AG04450 (cell line): ENCODE data around the gene HES5. TPM values are rescaled to one million over a fixed set of nuclear protein-coding genes. Genes with fewer than 3 reads are reported as not detected.

Experiments used
- CTCF ChIA-PET: fragments of 300-600, 350-600 bp; formaldehyde crosslinking; extraction: SDS; loops from one replicate; lab custom pipeline; 2022; ENCODE audit warnings: antibody characterized with exemption, inconsistent platforms; lab: Charles Lee
- POLR2A ChIA-PET: fragments of 350-600 bp; formaldehyde crosslinking; extraction: SDS; loops from one replicate; lab custom pipeline; 2021; ENCODE audit warnings: antibody characterized with exemption, inconsistent platforms; lab: Yijun Ruan, JAX
- DNase-seq: peaks from one replicate; pipeline ENCODE4 v3.0.0-alpha.2; 2011; ENCODE audit warnings: low read depth, low spot score
- H3K27ac ChIP-seq: one replicate; pipeline ENCODE4 v1.5.1; 2012; ENCODE audit warnings: low read depth, low read length, control low read depth
- H3K27me3 ChIP-seq: one replicate; pipeline ENCODE4 v1.6.0; 2012; ENCODE audit warnings: low read length; ENCODE audit not compliant: control insufficient read depth, insufficient read depth
- H3K4me3 ChIP-seq: 2 replicates; pipeline ENCODE4 v1.5.1; 2011; ENCODE audit warnings: mild to moderate bottlenecking, low read depth, low read length, control low read depth
- H3K9me3 ChIP-seq: 2 replicates; pipeline ENCODE4 v1.5.1; 2012; ENCODE audit warnings: low read length; ENCODE audit not compliant: control insufficient read depth, insufficient read depth
- polyA plus RNA-seq: library from polyadenylated mRNA; depleted of rRNA; stranded (reverse); fragments of >200 nt; gene quantifications from 2 replicates; pipeline ENCODE4 v1.2.3, GENCODE V29; 2011
- TF ChIP-seq, protein P1 (sequence below): IDR thresholded peaks from 2 replicates; pipeline ENCODE4 v1.5.1; 2011; ENCODE audit warnings: low read depth, low read length, control low read depth, inconsistent platforms

Gene HES5
- polyA plus RNA-seq, 1 experiment, result not detected

DNA sequence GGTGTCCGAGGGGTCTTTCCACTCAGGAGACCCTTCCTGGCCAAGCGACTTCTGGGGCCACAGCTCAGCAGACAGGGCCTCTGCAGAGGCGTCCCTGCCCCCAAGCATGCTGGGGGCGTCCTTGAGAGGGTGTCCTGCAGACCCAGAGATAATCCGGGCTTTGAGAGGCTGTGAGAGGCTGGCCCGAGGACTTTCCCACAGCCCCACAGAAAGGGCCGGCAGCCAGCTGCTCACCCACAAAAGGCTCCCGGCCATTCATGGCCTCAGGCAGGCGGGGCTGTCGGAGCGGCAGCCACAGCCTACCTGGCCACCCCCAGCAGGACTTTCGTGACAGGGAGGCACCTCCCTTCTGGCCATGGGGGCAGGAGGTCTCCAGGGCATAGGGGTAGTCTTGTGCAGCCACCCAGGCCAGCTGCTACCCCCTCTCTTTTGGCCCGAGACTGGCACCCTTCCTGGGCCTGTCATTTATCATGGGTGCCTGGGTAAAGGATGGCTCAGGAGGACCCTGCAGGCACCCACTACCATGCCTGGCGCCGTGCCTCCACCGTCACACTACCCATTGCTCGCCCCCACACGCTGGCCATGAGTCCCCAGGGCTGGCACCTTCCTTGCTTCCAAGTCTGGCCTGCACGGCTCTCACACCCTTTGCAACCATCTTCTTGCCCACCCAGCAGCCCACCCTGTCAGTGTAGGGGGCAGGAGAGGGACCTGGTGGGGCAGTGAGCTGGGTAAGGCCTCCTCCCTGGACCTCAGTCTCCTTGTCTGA, 15.0 kb upstream of the HES5 start:
- no peaks in the 10 kb centered on the region for H3K27me3 ChIP-seq
- POLR2A ChIA-PET, result interaction anchor here (1.1 kb wide), 1 partner anchor 19 kb away, joined by 6 read pairs; the partner anchor contains the start of gene PANK4
- H3K4me3 ChIP-seq, result no peak overlapping the region
- DNase-seq, result no peak
- CTCF ChIA-PET, result interaction anchor here (1.6 kb wide), 1 partner anchor 40 kb away, joined by 3 read pairs; no protein-coding TSS in a partner anchor
- TF ChIP-seq, protein P1, sequence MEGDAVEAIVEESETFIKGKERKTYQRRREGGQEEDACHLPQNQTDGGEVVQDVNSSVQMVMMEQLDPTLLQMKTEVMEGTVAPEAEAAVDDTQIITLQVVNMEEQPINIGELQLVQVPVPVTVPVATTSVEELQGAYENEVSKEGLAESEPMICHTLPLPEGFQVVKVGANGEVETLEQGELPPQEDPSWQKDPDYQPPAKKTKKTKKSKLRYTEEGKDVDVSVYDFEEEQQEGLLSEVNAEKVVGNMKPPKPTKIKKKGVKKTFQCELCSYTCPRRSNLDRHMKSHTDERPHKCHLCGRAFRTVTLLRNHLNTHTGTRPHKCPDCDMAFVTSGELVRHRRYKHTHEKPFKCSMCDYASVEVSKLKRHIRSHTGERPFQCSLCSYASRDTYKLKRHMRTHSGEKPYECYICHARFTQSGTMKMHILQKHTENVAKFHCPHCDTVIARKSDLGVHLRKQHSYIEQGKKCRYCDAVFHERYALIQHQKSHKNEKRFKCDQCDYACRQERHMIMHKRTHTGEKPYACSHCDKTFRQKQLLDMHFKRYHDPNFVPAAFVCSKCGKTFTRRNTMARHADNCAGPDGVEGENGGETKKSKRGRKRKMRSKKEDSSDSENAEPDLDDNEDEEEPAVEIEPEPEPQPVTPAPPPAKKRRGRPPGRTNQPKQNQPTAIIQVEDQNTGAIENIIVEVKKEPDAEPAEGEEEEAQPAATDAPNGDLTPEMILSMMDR, result no peak
- H3K27ac ChIP-seq, result no peak overlapping the region
- H3K9me3 ChIP-seq, result no peaks in the 10 kb centered on the region

DNA sequence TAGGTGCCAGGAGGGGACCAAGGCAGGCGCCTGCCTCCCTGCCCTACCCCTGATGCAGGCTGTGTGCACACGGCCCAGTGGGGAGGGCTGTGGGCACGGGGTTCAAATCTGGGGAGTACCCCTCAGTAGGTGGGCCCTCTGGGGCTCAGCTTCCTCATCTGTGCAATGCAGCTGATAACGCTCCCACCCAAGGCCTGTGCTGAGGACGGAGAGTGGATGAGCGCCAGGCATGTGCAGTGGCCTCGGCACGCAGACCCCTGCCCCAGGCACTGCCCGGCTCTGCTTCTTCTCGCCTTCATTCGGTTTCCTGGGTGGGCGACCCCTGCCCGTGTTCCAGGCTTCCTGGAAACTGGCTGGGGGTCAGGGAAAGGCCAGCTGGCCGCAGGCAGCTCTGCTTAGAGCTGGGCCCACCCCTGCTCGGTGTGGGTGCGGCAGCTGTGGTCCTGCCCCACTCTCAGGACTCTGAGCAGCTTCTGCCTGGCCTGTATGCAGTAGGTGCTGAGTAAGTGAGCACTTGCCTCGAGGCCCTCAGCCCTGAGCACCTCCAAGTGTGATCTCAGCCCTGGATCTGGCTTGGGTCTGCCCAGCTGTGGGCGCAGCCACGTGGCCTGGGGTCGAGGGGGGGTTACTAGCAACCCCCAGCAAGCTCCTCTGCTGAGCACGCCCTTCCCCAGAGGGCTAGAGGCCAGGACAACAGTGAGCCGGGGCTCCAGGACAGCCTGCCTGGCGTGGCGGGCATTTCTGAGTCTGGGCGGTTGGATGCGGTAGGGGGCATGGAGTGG, 14.2 kb upstream of the HES5 start:
- TF ChIP-seq, protein P1, result no peak
- H3K9me3 ChIP-seq, result no peaks in the 10 kb centered on the region
- no peak for DNase-seq
- ChIA-PET CTCF (interaction anchor here (1.6 kb wide), 1 partner anchor 40 kb away, joined by 3 read pairs; no protein-coding TSS in a partner anchor), POLR2A (no interaction called here)
- H3K4me3 ChIP-seq, result no peak overlapping the region
- no peak overlapping the region for H3K27ac ChIP-seq
- H3K27me3 ChIP-seq, result no peaks in the 10 kb centered on the region

DNA sequence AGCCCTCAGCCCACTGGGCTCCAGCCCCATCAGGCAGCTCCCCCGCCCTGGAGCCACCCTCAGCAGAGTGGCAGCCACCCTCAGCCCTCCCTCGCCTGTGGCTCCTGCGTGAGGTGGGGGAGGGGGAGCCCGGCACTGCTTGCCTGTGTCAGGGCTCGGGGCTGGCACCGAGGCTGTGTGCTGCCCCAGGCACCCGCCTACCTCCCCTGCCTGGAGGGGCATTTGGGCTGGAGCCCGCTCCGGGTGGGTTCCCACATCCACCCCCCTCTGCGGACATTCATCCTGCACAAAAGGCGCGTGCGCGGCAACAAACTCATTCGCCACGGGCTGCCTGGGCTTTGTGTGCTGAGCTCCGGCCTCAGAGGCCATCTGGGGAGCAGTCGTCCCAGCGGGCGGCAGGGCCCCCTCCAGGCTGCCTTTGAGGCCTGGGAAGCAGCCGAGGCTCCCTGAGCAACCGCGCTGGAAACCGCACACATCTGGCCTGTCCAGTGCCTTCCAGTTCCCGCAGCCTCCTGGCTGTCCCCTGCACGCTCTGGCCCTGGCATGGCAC, 13.6 kb upstream of the HES5 start:
- no peaks in the 10 kb centered on the region for H3K9me3 ChIP-seq
- peaks cover 5% of the 10 kb centered on the region for H3K27me3 ChIP-seq
- CTCF ChIA-PET, result interaction anchor here (1.6 kb wide), 1 partner anchor 41 kb away, joined by 3 read pairs; no protein-coding TSS in a partner anchor
- no peak overlapping the region for H3K27ac ChIP-seq
- POLR2A ChIA-PET, result no interaction called here
- no peak overlapping the region for H3K4me3 ChIP-seq
- no peak for DNase-seq
- TF ChIP-seq, protein P1, result no peak; the same call in 1 of the 2 replicates

DNA sequence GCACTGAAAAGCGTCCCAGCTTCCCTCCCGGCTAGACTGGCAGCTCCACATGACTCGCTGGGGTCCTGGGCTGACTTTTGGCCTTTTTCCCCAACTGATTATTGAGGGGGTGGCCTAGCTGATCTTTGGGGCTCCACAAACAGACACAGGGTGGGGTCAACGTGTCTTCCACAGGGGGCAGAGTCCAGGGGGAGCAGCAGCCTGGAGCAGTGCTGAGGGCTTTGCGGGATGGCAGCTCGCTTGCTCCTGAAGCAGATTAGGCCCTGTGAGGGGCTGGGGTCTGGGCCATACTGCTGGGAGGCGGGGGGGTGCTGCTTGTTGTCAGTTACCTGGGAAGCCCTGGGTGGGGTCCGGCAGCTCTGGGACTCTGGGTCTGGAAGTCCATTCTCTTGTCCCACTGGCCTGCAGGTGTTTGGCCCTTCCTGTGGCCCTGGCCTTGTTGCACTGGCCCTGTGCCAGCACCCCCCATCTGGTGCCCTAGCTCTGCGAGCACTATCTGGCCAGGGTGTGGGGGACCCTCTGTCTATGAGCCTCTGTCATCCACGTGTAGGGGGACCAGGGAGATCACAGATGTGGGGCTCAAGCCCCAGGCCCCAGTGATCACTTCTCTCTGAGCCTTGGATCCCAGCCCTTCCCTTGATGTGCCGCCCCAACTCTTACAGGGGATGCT, 12.3 kb upstream of the HES5 start:
- H3K4me3 ChIP-seq, result no peak overlapping the region
- H3K27ac ChIP-seq, result no peak overlapping the region
- ChIA-PET POLR2A (no interaction called here), CTCF (no interaction called here)
- DNase-seq, result no peak
- TF ChIP-seq, protein P1, result no peak
- peaks cover 9% of the 10 kb centered on the region for H3K27me3 ChIP-seq
- no peaks in the 10 kb centered on the region for H3K9me3 ChIP-seq
